ENCODE measurements around the gene PRSS12.

Gene PRSS12

GRCh38 chr4:118265312-118266144, 87.3 kb downstream of the PRSS12 start:
- TF ChIP-seq, protein P1, sequence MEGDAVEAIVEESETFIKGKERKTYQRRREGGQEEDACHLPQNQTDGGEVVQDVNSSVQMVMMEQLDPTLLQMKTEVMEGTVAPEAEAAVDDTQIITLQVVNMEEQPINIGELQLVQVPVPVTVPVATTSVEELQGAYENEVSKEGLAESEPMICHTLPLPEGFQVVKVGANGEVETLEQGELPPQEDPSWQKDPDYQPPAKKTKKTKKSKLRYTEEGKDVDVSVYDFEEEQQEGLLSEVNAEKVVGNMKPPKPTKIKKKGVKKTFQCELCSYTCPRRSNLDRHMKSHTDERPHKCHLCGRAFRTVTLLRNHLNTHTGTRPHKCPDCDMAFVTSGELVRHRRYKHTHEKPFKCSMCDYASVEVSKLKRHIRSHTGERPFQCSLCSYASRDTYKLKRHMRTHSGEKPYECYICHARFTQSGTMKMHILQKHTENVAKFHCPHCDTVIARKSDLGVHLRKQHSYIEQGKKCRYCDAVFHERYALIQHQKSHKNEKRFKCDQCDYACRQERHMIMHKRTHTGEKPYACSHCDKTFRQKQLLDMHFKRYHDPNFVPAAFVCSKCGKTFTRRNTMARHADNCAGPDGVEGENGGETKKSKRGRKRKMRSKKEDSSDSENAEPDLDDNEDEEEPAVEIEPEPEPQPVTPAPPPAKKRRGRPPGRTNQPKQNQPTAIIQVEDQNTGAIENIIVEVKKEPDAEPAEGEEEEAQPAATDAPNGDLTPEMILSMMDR (IDR thresholded peaks at IDR 0.05; ENCODE audit: extremely low read depth, missing control alignments) = no peak
- DNase-seq (ENCODE audit: low spot score) = peak; percentile 18

GRCh38 chr4:118264096-118264495, 88.7 kb downstream of the PRSS12 start:
- TF ChIP-seq, protein P1 (IDR thresholded peaks at IDR 0.05; ENCODE audit: extremely low read depth, missing control alignments) = no peak
- DNase-seq (ENCODE audit: low spot score) = no peak

DNA sequence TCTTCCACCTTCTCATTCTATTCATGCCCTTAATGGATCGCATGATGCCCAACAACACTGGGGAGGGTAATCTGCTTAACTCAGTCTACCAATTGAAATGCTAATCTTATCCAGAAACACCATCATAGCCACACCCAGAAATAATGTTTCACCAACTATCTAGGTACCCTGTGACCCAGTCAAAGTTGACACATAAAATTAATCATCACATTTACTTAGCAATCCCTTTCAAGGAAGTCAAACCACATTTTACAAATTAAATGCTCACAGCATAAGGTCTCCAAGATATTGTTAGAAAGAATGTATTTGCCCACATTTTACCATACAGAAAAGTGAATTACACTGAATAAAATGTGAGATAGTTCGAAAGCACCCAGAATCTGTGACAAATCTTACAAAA, 92.5 kb downstream of the PRSS12 start:
- TF ChIP-seq, protein P1 (IDR thresholded peaks at IDR 0.05; ENCODE audit: extremely low read depth, missing control alignments) = no peak
- no peak for DNase-seq (ENCODE audit: low spot score)

GRCh38 chr4:118259111-118259510, 93.7 kb downstream of the PRSS12 start:
- TF ChIP-seq, protein P1 (IDR thresholded peaks at IDR 0.05; ENCODE audit: extremely low read depth, missing control alignments) = no peak
- DNase-seq (ENCODE audit: low spot score) = no peak

- no peak for DNase-seq (ENCODE audit: low spot score)
- TF ChIP-seq, protein P1 (IDR thresholded peaks at IDR 0.05; ENCODE audit: extremely low read depth, missing control alignments) = no peak
Measured at GRCh38 chr4:118254368-118254767, 98.4 kb downstream of the PRSS12 start.

GRCh38 chr4:118249890-118250289, 102.9 kb downstream of the PRSS12 start:
- DNase-seq (ENCODE audit: low spot score) = no peak
- TF ChIP-seq, protein P1 (IDR thresholded peaks at IDR 0.05; ENCODE audit: extremely low read depth, missing control alignments) = no peak

GRCh38 chr4:118237531-118237930, 115.3 kb downstream of the PRSS12 start:
- DNase-seq (ENCODE audit: low spot score) = no peak
- TF ChIP-seq, protein P1 (IDR thresholded peaks at IDR 0.05; ENCODE audit: extremely low read depth, missing control alignments) = no peak

Data from GM20000 (cell line).